HG02840 (cell line): ENCODE results near the gene TTC16.
"Not testable (repeated sequence)": the region's sequence is repeated elsewhere in the genome, so short reads cannot be mapped to it uniquely, and the experiment has no call there.

Source experiments
- ATAC-seq: cut with Tn5 transposase; IDR thresholded peaks from one replicate; pipeline ENCODE4 v1.9.1; 2021; ENCODE audit warnings: mild to moderate bottlenecking, moderate library complexity, moderate number of reproducible peaks; ENCODE audit not compliant: unreplicated experiment, low FRiP score

The TTC16 gene

DNA sequence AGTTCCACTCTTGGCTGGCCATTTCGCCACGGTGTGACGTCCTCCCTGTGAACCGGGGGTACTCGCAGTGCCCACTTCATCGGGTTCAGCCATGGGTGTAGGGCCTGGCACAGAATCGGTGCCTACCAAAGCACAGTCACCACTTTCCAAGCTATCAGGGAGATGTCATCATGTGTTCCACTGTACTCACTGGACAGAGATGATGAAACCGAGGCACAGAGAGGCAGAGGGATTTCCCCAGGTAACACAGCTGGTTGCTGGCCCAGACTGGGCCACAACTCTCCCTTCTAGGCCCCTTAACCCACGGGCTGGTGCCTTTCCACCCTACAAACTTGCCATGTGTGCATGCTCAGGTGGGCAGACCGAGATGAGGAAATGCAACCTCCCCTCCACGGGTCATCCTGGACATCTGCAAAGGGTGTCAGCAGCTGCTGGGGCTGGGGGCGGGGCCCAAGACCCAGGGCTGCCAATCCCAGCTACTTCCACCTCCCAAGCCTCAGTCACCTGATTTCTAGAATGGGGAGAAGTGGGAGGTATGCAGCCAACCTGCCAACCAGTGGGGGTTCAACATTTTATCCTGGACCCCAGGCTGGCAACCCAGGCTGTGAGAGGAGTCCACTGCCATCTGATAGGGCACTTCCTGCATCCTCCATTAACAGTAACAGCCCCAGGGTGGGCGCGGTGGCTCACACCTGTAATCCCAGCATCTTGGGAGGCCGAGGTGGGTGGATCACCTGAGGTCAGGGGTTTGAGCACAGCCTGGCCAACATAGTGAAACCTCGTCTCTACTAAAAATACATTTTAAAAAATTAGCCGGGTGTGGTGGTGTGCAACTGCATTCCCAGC lies 63.5 kb downstream of the TTC16 start:
- ATAC-seq, result no peak

- ATAC-seq, result no peak
Observed at GRCh38 chr9:127780126-127780885, 64.4 kb downstream of the TTC16 start.

- not testable (repeated sequence) for ATAC-seq
Observed at GRCh38 chr9:127780909-127781308, 65.0 kb downstream of the TTC16 start.
